Ovary (tissue), 9 donors: ENCODE measurements around the gene RPGRIP1L. TPM values are rescaled to one million over a fixed set of nuclear protein-coding genes. Genes with fewer than 3 reads are reported as not detected.

Experiments
- DNase-seq, 5 donors: peaks; one replicate each; pipeline ENCODE4 v3.0.0-alpha.2; 2019 to 2020
- H3K27ac ChIP-seq, 2 donors: fragments of 200-600 bp; one replicate each; pipeline versions ENCODE4 v1.5.1 to v1.8.0; 2019 to 2022
- H3K27me3 ChIP-seq: fragments of 200-600 bp; one replicate; pipeline ENCODE4 v1.8.0; 2022
- H3K36me3 ChIP-seq: fragments of 200-600 bp; sonication (generic); one replicate; pipeline ENCODE4 v1.5.1; 2019
- H3K4me1 ChIP-seq: one replicate; pipeline ENCODE4 v1.8.1; 2013; ENCODE audit warnings: mild to moderate bottlenecking, moderate library complexity; ENCODE audit not compliant: insufficient read depth
- H3K4me3 ChIP-seq: fragments of 200-600 bp; sonication (generic); one replicate; pipeline ENCODE4 v1.5.1; 2017
- H3K9me3 ChIP-seq, 2 donors: fragments of 200-600 bp in 1 of 2; sonication (generic) in 1 of 2; one replicate each; pipeline versions ENCODE4 v1.5.1 to v1.8.1; 2013 to 2019; ENCODE audit warnings: mild to moderate bottlenecking in 1 of 2, moderate library complexity in 1 of 2
- EP300 ChIP-seq: sonication (generic); formaldehyde crosslinking; IDR thresholded peaks from one replicate; pipeline ENCODE4 v1.6.1; 2017; ENCODE audit warnings: antibody characterized with exemption
- POLR2A ChIP-seq: fragments of 450-650 bp; IDR thresholded peaks from one replicate; pipeline ENCODE4 v1.6.1; 2017; ENCODE audit warnings: antibody characterized with exemption, mild to moderate bottlenecking, moderate library complexity
- WGBS, 3 donors: extraction: QIAGEN DNeasy Blood & Tissue Kit in 1 of 3; methylation state at CpG; one replicate each; pipeline versions ENCODE4 v1.1.5 to v1.1.7; 2013 to 2017; 5-methylcytosine and 5-hydroxymethylcytosine counted together
- intact Hi-C, 4 donors: fragments of 100-400 bp; cut with DNase I; formaldehyde crosslinking; loops; one replicate each; pipeline versions ENCODE4 v1.11.0 to v1.15.1; 2022 to 2023
- polyA plus RNA-seq, 2 donors: library from polyadenylated mRNA; stranded (reverse); fragments of 200-250 nt in 1 of 2; fragments of 350-450 nt in 1 of 2; fragmentation: Illumina TruSeq in 1 of 2; extraction: RNeasy Lipid Tissue Mini Kit (QIAGEN cat#74804) in 1 of 2; gene quantifications; one replicate each; pipeline ENCODE4 v1.2.3, GENCODE V29; 2013 to 2014
- total RNA-seq, 7 donors: library from RNA; depleted of rRNA in 2 of 7; stranded (reverse); fragments of >200 nt in 2 of 7; fragmentation: NEBNext Ultra II Directional in 3 of 7; extraction: Animal tissue kit (Norgen Biotek cat#: 25700) in 3 of 7; gene quantifications; one replicate each; pipeline versions ENCODE4 v1.1.0 to v1.2.4, GENCODE V29; 2016 to 2023
- TF ChIP-seq, protein P1 (sequence below), 3 donors: fragments of 450-650 bp in 2 of 3; fragments of 200-600 bp in 1 of 3; IDR thresholded peaks; one replicate each; pipeline versions ENCODE4 v1.5.1 to v1.8.0; 2016 to 2022; ENCODE audit warnings: antibody characterized with exemption in 3 of 3, mild to moderate bottlenecking in 1 of 3
- donor health status: DM: no; HTN: no; CAD: no; lungs with moderate emphysema.
- donor health status: DM: no; HTN: no; CAD: no.
- donor health status: Bipolar disorder and iron deficiency.
- donor health status: DM: yes; HTN: yes; CAD: no.
- donor health status: DM: no; HTN: no; CAD: no.
- donor health status: DM: yes; HTN: yes; CAD: no.

Gene RPGRIP1L
- total and polyA plus RNA-seq, 9 donors, result 1.7 to 12.1 (median 7.7) TPM

DNA sequence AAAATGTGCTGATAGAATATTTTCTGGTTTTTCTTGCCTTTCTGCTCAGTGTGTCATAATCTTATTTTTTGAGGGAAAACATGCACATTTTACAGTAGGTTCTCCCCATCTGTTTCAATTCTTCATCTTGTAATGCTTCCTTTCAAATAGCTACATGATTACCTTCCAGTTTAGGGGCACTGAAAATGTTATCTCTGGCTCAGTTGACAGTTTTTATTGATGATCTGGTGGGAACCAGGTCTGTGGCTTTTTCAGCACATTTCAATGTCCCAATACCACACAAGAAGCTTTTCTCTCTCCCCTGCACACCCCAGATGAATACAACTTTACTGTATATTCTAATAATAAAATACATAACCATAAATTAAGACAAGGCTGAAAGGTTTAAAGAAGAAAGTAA lies 36.8 kb upstream of the RPGRIP1L start:
- DNase-seq, result no peak
- H3K4me1 ChIP-seq, result peaks cover 5% of the 10 kb centered on the region
- no peaks in the 10 kb centered on the region for H3K27me3 ChIP-seq
- H3K27ac ChIP-seq, result no peak overlapping the region
- H3K36me3 ChIP-seq, result no peaks in the 10 kb centered on the region
- H3K4me3 ChIP-seq, result no peak overlapping the region
- H3K9me3 ChIP-seq, result no peaks in the 10 kb centered on the region
- TF ChIP-seq POLR2A (no peak), EP300 (no peak)
- TF ChIP-seq, protein P1, sequence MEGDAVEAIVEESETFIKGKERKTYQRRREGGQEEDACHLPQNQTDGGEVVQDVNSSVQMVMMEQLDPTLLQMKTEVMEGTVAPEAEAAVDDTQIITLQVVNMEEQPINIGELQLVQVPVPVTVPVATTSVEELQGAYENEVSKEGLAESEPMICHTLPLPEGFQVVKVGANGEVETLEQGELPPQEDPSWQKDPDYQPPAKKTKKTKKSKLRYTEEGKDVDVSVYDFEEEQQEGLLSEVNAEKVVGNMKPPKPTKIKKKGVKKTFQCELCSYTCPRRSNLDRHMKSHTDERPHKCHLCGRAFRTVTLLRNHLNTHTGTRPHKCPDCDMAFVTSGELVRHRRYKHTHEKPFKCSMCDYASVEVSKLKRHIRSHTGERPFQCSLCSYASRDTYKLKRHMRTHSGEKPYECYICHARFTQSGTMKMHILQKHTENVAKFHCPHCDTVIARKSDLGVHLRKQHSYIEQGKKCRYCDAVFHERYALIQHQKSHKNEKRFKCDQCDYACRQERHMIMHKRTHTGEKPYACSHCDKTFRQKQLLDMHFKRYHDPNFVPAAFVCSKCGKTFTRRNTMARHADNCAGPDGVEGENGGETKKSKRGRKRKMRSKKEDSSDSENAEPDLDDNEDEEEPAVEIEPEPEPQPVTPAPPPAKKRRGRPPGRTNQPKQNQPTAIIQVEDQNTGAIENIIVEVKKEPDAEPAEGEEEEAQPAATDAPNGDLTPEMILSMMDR (IDR thresholded peaks at IDR 0.05), result no peak
- intact Hi-C loops, result no loop called here

DNA sequence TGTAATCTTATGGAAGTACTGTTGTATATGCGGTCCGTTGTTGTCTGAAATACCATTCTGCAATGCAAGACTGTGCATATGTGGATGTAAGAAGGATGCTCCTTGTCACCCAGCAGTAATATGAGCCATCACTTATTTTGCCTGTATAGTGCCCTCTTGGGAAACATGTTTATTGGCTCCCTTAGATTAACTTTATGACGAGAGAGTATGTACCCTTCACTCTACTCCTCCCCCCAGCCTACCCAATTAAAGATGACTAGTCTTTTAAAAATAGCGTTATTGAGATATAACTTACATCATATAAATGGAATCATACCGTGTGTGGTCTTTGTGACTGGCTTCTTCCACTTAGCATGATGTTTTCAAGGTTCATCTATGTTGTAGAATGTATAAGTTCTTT lies 33.9 kb upstream of the RPGRIP1L start:
- intact Hi-C loops, result no loop called here
- H3K9me3 ChIP-seq, result no peaks in the 10 kb centered on the region
- TF ChIP-seq, protein P1 (IDR thresholded peaks at IDR 0.05), result no peak
- TF ChIP-seq EP300, result no peak
- TF ChIP-seq POLR2A, result no peak

DNA sequence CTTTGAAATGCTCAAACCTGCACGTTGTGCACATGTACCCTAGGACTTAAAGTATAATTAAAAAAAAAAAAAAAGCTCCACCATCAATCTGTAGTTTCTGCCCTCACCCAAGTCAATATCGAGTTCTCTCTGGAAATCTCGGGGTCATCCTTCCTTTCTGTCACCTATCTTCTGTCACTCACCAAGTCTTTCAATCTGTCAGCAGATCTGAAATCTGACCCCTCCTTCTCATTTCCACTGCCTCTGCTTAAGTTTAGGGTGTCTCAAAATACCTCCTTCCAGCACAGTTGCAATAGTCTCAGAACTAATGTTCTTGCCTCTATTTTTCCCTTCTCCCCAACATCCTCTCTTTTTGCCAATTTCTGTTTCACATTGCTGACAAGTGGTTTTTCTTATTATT lies 32.6 kb upstream of the RPGRIP1L start:
- Histone ChIP-seq H3K9me3 (no peaks in the 10 kb centered on the region), H3K27ac (no peak overlapping the region), H3K4me3 (no peak overlapping the region), H3K4me1 (peaks cover 4% of the 10 kb centered on the region), H3K27me3 (no peaks in the 10 kb centered on the region), H3K36me3 (no peaks in the 10 kb centered on the region)
- intact Hi-C loops, result no loop called here
- 87 to 94% (median 90%) methylated on average over 3 of the region's 3 CpGs for WGBS, 3 donors
- TF ChIP-seq EP300 (no peak), POLR2A (no peak)
- TF ChIP-seq, protein P1 (IDR thresholded peaks at IDR 0.05), result no peak
- DNase-seq, result no peak

More for the DNA sequence above, 33.9 kb upstream of the RPGRIP1L start:
- H3K4me3 ChIP-seq, result no peak overlapping the region
- no peak for DNase-seq
- peaks cover 2% of the 10 kb centered on the region for H3K4me1 ChIP-seq
- no peak overlapping the region for H3K27ac ChIP-seq
- WGBS, 3 donors, result 93 to 96% (median 95%) methylated on average over 5 of the region's 5 CpGs
- no peaks in the 10 kb centered on the region for H3K36me3 ChIP-seq
- H3K27me3 ChIP-seq, result no peaks in the 10 kb centered on the region

DNA sequence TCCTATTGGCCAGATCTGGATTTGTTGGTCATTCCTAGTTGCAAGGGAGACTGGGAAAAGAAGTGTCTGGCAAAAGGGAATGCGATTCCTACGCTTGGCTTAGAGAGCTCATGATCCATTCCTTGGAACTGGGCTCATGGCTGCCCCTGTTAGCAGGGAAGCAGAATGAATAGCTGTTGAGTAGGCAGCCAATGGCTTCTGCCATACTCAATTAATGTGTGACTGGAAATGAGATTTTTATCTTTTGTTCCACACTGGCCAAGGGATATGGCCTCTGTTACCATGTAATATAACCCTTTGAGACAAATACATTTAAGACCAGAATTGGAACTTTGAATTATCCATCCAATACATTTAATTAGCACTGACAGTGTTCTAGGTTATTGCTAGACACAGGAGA lies 31.2 kb upstream of the RPGRIP1L start:
- Histone ChIP-seq H3K9me3 (no peaks in the 10 kb centered on the region), H3K27me3 (no peaks in the 10 kb centered on the region), H3K4me3 (no peak overlapping the region), H3K4me1 (peaks cover 4% of the 10 kb centered on the region), H3K27ac (no peak overlapping the region), H3K36me3 (no peaks in the 10 kb centered on the region)
- 93 to 99% (median 96%) methylated on average over 2 of the region's 2 CpGs for WGBS, 3 donors
- TF ChIP-seq, protein P1 (IDR thresholded peaks at IDR 0.05), result no peak
- TF ChIP-seq POLR2A, result no peak
- no peak for TF ChIP-seq EP300
- no peak for DNase-seq
- intact Hi-C loops, result no loop called here
